ENCODE data around the gene SERPINA9.
A peak's percentile ranks its signal among the peaks of the same experiment; 100 is the strongest.
"Not testable (repeated sequence)": the region's sequence is repeated elsewhere in the genome, so short reads cannot be mapped to it uniquely, and the experiment has no call there.

Gene SERPINA9

DNA sequence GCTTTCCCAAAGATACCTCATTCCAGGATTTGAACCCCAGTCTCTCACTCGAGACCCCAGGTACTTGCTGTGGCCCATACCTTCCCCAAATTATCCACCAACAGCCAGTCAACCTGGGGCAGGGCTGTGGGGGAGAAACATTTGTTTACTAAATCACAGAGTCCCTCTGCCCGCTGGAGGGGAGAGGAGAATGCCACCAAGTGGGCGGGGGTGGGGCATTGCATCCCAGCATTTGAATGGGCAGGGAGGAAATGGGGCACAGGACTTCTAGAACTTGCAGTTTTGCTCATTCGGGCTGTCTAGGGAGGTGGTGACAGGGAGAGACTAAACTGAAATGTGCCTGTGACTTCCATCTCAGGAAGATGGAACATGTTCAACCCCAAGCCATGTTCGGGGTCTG lies 10.9 kb upstream of the SERPINA9 start:
- DNase-seq (ENCODE audit: low read depth), result no peak

DNA sequence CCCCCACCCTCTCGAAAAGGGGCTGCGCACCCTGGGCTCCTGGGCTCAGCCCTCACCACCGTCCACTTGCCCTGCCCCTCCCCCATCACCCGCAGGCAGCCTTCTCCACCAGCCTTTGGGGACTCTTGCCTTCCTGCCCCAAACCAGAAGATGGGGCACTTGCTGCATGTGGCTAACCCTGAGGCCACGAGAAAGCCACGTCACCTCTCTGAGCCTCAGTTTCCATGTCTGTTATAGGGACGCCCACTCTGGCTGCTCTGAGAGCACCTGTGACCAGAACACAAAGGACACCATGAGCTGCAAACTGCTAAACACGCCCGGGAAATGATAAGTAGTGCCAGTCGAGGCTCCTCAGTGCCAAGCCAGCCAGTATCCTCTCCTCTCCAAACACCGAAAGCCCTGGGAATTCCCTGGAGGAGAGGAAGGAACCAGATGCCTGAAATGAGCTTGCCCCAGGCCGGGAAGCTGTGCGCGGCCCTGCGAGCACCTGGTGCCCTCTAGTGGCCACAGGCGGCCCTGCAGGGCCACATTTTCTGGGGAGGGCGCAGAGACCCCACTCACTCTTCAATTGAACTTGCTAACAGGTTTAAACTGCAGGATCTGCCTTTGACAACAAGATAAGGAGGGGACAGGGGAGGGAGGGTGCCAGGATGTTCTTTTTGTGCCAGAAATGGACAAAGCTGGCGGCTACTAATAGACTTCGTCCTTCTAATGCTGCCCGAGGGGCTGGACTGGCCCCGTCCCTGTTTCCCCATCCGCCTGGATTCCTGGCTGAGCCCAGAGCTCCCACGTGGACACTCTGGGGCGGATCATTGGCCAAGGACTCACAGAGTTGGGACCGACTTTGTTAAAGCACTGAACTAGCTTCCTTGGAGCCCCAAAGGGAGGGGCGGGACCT lies 10.2 kb upstream of the SERPINA9 start:
- DNase-seq (ENCODE audit: low read depth), result peak; percentile 5

DNA sequence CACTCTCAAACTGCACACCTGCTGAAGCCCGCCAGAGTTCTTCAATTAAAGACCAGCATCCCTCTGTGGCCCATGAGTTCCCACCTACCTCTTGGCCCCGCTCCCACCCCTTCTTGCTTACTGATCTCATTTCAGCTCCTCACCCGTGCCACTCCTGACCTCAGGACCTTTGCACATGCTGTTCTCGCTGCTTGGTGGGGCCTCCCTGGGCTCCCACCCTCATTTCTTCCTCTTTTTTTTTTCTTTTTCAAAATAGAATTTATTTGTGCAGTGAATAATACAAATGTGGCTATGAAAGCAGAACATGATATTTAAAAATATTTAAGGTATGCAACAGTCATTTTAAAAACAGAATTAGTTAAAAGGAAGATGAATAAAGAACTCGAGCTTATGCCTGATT lies 8.5 kb upstream of the SERPINA9 start:
- DNase-seq (ENCODE audit: low read depth), result no peak

- no peak for DNase-seq (ENCODE audit: low read depth)
Observed at GRCh38 chr14:94483729-94484275, 7.8 kb upstream of the SERPINA9 start.

- no peak for DNase-seq (ENCODE audit: low read depth)
Observed at GRCh38 chr14:94483071-94483451, 7.1 kb upstream of the SERPINA9 start.

GRCh38 chr14:94482132-94483070 lies 6.4 kb upstream of the SERPINA9 start:
- not testable (repeated sequence) for DNase-seq (ENCODE audit: low read depth)

- DNase-seq (ENCODE audit: low read depth), result no peak
Observed at GRCh38 chr14:94481468-94482131, 5.6 kb upstream of the SERPINA9 start.

GRCh38 chr14:94480809-94481208 lies 4.8 kb upstream of the SERPINA9 start:
- no peak for DNase-seq (ENCODE audit: low read depth)

- no peak for DNase-seq (ENCODE audit: low read depth)
Observed at GRCh38 chr14:94478420-94478819, 2.4 kb upstream of the SERPINA9 start.

DNA sequence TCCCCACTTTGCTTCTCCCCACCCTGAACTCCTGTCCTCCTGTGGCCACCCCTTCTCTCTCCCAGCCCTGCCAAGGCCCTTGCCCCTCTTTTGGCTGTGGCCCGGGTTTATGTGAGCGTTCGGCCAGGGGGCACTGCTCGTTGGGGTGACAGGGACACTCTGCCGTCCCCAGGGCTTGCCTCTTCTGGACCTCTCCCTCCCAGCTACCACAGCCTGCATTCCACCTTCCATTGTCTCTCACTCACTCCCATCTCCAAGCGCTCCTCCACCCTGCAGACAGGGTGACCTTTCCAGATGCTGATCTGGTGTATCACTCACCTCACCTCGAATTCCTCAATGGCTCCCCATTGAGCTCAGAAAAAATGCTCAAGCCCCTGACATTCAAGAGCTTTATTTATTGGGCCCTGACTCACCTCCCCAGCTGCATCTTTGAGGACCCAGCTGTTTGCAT lies 1.4 kb downstream of the SERPINA9 start:
- no peak for DNase-seq (ENCODE audit: low read depth)

GRCh38 chr14:94473666-94474410 lies 2.2 kb downstream of the SERPINA9 start:
- DNase-seq (ENCODE audit: low read depth), result no peak

DNA sequence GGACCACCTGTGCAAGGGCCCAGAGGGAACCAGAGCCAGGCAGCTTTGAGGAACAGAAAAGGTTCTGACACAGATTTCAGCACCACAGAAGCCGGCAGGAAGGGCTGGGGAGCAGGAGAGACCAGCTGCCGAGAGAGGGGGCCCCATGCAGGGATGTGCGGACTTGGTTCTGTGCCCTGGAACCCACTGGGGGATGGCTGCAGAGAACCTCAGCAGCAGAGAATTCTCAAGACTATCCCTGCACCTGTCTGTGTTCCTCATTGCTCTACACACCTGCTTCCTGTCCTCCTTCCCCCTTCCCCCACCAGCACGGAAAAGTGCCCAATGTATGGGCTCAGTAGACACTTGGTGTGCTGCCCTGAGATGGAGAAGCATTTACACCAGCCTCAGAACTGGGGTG lies 3.2 kb downstream of the SERPINA9 start:
- DNase-seq (ENCODE audit: low read depth), result no peak

DNA sequence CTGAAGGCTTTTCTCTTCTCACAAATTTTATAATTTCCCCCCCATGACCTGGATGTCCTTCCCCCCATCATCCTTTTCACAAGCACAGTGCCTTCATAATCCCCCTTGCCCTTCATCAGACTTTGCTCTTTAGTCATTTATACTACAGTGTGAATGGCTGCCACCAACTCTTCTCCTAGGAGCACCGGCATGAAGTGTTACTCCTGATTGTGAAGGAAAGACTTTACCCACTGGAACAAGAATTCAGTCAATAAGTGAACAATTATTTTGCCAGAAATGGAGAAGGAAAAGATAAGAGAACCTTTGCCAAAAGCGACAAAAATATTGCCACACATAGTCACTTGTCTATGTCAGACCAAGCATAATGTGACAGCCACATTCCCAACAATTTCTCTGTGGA lies 5.0 kb downstream of the SERPINA9 start:
- DNase-seq (ENCODE audit: low read depth), result no peak

DNA sequence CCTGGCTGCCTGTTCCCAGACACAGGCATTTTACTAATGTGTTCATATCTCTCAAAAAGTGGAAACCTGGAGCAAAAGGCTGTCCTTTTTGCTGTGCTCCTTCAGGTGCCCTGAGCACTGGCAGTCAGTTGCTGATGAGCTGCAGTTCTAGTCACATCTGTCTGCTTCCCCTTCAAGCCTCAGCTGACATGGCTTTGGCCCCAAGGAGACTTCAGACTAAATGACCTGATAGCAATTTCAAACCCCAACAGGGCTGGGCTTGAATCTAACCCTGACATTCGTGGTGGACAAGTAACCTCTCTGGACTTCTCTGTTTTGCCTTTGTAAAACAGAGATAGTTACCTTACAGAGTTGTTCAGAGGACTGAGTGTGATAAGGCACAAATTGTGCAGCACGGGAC lies 5.7 kb downstream of the SERPINA9 start:
- no peak for DNase-seq (ENCODE audit: low read depth)

DNA sequence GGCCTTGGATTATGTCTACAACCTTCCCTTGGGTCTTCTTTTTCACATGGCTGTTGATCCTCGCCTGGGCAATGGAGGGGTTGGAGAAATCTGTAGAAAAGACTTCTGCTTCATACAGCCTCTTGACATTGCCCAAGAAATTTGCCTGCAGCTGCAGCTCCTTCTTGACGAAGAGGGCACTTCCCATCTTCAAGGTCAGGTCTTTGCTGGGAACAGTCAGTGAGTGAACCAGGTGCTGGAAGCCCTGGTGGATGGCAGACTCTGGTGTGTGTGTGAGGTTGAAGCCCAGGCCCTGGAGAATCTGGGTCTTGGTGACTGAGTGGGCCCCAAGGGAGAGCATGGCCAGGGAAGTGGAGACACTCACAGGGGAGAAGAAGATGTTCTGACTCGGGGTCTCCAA lies 6.7 kb downstream of the SERPINA9 start:
- no peak for DNase-seq (ENCODE audit: low read depth)

DNA sequence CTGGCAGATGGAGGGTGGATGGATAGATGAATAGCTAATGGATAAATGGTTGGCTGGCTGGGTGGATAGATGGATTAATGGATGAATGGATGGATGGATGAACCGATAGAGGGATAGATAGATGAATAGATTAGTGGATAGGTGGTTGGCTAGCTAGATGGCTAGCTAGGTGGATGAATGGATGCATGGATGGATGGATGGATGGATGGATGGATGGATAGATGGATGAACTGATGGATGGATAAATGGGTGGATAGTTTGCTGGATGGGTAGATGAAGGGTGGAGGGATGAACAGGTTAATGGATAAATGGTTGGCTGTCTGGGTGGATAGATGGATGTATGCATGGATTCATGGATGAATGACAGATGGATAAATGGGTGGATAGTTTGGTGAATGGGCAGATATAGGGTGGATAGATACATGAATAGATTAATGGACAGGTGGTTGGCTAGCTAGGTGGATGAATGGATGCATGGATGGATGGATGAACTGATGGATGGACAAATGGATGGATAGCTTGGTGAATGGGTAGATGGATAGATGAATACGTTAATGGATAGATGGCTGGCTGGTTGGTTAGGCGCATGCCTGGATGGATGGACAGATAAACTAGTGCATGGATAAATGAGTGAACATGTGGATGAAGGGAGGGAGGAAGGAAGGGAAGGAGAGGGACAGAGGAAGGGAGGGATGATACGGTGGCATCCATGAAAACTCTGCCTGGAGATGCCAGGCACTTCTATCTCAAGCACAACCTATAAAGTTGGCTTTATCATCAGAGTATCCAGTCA lies 8.1 kb downstream of the SERPINA9 start:
- DNase-seq (ENCODE audit: low read depth), result no peak

DNA sequence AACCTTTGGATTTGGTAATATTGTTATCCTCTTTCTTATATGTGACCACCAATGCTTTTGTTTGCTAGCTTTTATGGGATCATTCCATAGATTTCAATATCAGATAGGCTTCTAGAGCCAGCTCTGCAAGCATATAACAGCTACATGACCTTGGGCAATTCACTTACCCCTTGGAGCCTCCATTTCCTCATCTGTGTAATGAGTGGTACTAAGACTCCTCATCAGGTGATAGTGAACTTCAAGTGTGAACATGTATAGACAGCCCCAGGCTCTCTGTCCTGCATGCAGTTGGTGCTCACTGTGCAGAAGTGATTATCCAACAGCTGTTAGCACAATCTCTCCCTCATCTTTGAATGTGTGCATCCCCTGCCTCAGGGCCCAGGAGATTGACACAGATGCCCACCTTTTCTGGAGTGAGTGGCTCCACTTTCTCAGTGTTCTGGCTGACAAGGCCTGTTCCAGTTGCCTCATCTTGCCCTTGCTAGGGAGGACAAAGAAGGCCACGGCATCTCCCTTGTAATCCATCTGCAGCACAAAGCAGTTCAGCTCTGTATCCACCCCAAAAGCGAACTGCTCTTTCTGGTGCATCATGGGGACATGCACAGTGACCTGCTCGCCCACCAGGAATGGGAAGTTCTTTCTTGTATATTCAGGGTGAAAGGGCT lies 9.2 kb downstream of the SERPINA9 start:
- no peak for DNase-seq (ENCODE audit: low read depth)

DNA sequence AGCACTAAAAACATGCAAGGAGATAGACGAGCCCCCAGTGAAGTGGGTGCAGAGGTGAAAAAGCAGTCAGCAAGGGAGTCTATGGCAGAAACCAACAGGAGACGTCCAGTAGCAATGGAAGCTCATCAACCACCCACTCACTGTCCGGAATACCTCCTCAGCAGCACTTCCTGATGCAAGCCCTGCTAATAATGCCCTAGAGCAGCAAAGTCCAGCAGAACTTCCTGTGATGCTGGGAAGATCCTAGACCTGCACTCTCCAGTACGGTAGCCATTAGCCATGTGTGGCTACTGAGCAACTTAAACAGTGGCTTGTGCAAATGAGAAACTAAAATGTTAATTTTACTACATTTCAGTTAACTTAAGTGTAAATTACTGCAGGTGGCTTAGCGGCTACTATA lies 11.0 kb downstream of the SERPINA9 start:
- no peak for DNase-seq (ENCODE audit: low read depth)

- DNase-seq (ENCODE audit: low read depth), result no peak
Observed at GRCh38 chr14:94464290-94464689, 11.7 kb downstream of the SERPINA9 start.

All from fibroblast of the conjunctiva (primary cell).